Activated CD8-positive, alpha-beta memory T cell treated with anti-CD3 and anti-CD28 coated beads, Interleukin-2, amount 50 U/mL, for 4 hours (primary cell): ENCODE measurements around the gene SPNS1.
"Not testable (repeated sequence)": the region's sequence is repeated elsewhere in the genome, so short reads cannot be mapped to it uniquely, and the experiment has no call there.

Source experiments
- DNase-seq: peaks from one replicate; pipeline ENCODE4 v3.0.0-alpha.2; 2020

The SPNS1 gene

GRCh38 chr16:28958216-28958615 is 16.4 kb upstream of the SPNS1 start:
- DNase-seq, result no peak

- DNase-seq, result no peak
Observed at GRCh38 chr16:28958836-28959235, 15.7 kb upstream of the SPNS1 start.

- no peak for DNase-seq
Observed at GRCh38 chr16:28964072-28964471, 10.5 kb upstream of the SPNS1 start.

- no peak for DNase-seq
Observed at GRCh38 chr16:28964496-28964895, 10.1 kb upstream of the SPNS1 start.

GRCh38 chr16:28967156-28967555 is 7.4 kb upstream of the SPNS1 start:
- DNase-seq, result no peak

- not testable (repeated sequence) for DNase-seq
Observed at GRCh38 chr16:28969696-28970095, 4.9 kb upstream of the SPNS1 start.

- DNase-seq, result peak; percentile 46
Observed at GRCh38 chr16:28974007-28974436, 556 bp upstream of the SPNS1 start.

- no peak for DNase-seq
Observed at GRCh38 chr16:28975158-28975599, 601 bp downstream of the SPNS1 start.

- DNase-seq, result no peak
Observed at GRCh38 chr16:28977703-28978662, 3.4 kb downstream of the SPNS1 start.

- DNase-seq, result not testable (repeated sequence)
Observed at GRCh38 chr16:28980330-28980729, 5.8 kb downstream of the SPNS1 start.

GRCh38 chr16:28980929-28981328 is 6.4 kb downstream of the SPNS1 start:
- DNase-seq, result no peak

GRCh38 chr16:28981517-28981916 is 6.9 kb downstream of the SPNS1 start:
- peak; percentile 49 for DNase-seq

- no peak for DNase-seq
Observed at GRCh38 chr16:28982418-28982817, 7.8 kb downstream of the SPNS1 start.

- DNase-seq, result no peak
Observed at GRCh38 chr16:28982949-28983348, 8.4 kb downstream of the SPNS1 start.

GRCh38 chr16:28983644-28984043 is 9.1 kb downstream of the SPNS1 start:
- DNase-seq, result no peak

- DNase-seq, result no peak
Observed at GRCh38 chr16:28984091-28984490, 9.5 kb downstream of the SPNS1 start.

- peak; percentile 79 for DNase-seq
Observed at GRCh38 chr16:28984619-28985135, 10.1 kb downstream of the SPNS1 start, which contains the start of gene LAT. Gene LAT, plus strand, starts transcription at chr16:28985052. Its CDS starts 366 bp downstream, at chr16:28985418.

GRCh38 chr16:28985211-28986041 is 10.8 kb downstream of the SPNS1 start:
- DNase-seq, result no peak

GRCh38 chr16:28986046-28986445 is 11.5 kb downstream of the SPNS1 start:
- DNase-seq, result no peak

- no peak for DNase-seq
Observed at GRCh38 chr16:28986492-28986891, 11.9 kb downstream of the SPNS1 start.

- no peak for DNase-seq
Observed at GRCh38 chr16:28987170-28987853, 12.7 kb downstream of the SPNS1 start.

- no peak for DNase-seq
Observed at GRCh38 chr16:28989363-28989762, 14.8 kb downstream of the SPNS1 start.
